COLO668 (cell line): ENCODE data around the gene OR11A1.

Source experiments
- DNase-seq: peaks from one replicate; lab custom pipeline; 2025; ENCODE audit not compliant: unreplicated experiment; lab: John Stamatoyannopoulos, UW

The OR11A1 gene

GRCh38 chr6:29456971-29457370 lies at the start of gene OR11A1, which contains the start of gene OR2H1:
TSS of gene OR11A1 (minus strand) at chr6:29457071. CDS start at chr6:29427641, 29,430 bp downstream.
TSS of gene OR2H1 (plus strand) at chr6:29457155. CDS start at chr6:29461770, 4,615 bp downstream.
- no peak for DNase-seq

GRCh38 chr6:29506446-29507067 lies 49.7 kb upstream of the OR11A1 start:
- no peak for DNase-seq

GRCh38 chr6:29505808-29506207 lies 48.9 kb upstream of the OR11A1 start:
- DNase-seq: no peak

- no peak for DNase-seq
These were observed 48.1 kb upstream of the OR11A1 start for GRCh38 chr6:29504961-29505360.

GRCh38 chr6:29502597-29502996 lies 45.7 kb upstream of the OR11A1 start:
- no peak for DNase-seq

GRCh38 chr6:29502181-29502580 lies 45.3 kb upstream of the OR11A1 start:
- DNase-seq: no peak

GRCh38 chr6:29501106-29501505 lies 44.2 kb upstream of the OR11A1 start:
- no peak for DNase-seq

GRCh38 chr6:29500594-29500993 lies 43.7 kb upstream of the OR11A1 start:
- no peak for DNase-seq

- DNase-seq: no peak
These were observed 42.8 kb upstream of the OR11A1 start for GRCh38 chr6:29499704-29500103.

GRCh38 chr6:29496961-29497360 lies 40.1 kb upstream of the OR11A1 start:
- DNase-seq: no peak

GRCh38 chr6:29495571-29495970 lies 38.7 kb upstream of the OR11A1 start:
- no peak for DNase-seq

GRCh38 chr6:29494131-29494530 lies 37.3 kb upstream of the OR11A1 start:
- no peak for DNase-seq

GRCh38 chr6:29493261-29493660 lies 36.4 kb upstream of the OR11A1 start:
- no peak for DNase-seq

GRCh38 chr6:29491574-29491973 lies 34.7 kb upstream of the OR11A1 start:
- no peak for DNase-seq

GRCh38 chr6:29490552-29490951 lies 33.7 kb upstream of the OR11A1 start:
- DNase-seq: no peak

- no peak for DNase-seq
These were observed 33.2 kb upstream of the OR11A1 start for GRCh38 chr6:29490055-29490454.

- DNase-seq: no peak
These were observed 32.4 kb upstream of the OR11A1 start for GRCh38 chr6:29489286-29489685.

- DNase-seq: no peak
These were observed 32.0 kb upstream of the OR11A1 start for GRCh38 chr6:29488874-29489273.

- no peak for DNase-seq
These were observed 30.8 kb upstream of the OR11A1 start, which contains the start of gene MAS1L for GRCh38 chr6:29487660-29488059. TSS of gene MAS1L (minus strand) at chr6:29487956. CDS start at chr6:29487902, 54 bp downstream.

GRCh38 chr6:29487131-29487530 lies 30.3 kb upstream of the OR11A1 start:
- no peak for DNase-seq

- no peak for DNase-seq
These were observed 29.7 kb upstream of the OR11A1 start for GRCh38 chr6:29486577-29486976.

GRCh38 chr6:29483735-29484134 lies 26.9 kb upstream of the OR11A1 start:
- no peak for DNase-seq

- no peak for DNase-seq
These were observed 26.3 kb upstream of the OR11A1 start for GRCh38 chr6:29483186-29483585.
